ENCODE data around the gene PGM5.

PGM5 gene

GRCh38 chr9:68536876-68537615 is 180.6 kb downstream of the PGM5 start:
- WGBS, 2 experiments (ENCODE audit: insufficient coverage in 2 of 2) = 70 to 86% methylated on average over 8 to 9 of the region's 10 CpGs
- no peaks in the 10 kb centered on the region for H3K9me3 ChIP-seq (ENCODE audit: control insufficient read depth, low read length)
- H3K27ac ChIP-seq (ENCODE audit: low read depth, low read length, severe bottlenecking) = no peak overlapping the region
- H3K4me1 ChIP-seq (ENCODE audit: control insufficient read depth, insufficient read depth, low read length, poor library complexity, severe bottlenecking) = no peaks in the 10 kb centered on the region
- no peaks in the 10 kb centered on the region for H3K36me3 ChIP-seq (ENCODE audit: control insufficient read depth, insufficient read depth, low read length)
- no peak overlapping the region for H3K4me3 ChIP-seq (ENCODE audit: extremely low read depth, insufficient read depth, low read length, poor library complexity, severe bottlenecking)

GRCh38 chr9:68537616-68537880 is 181.1 kb downstream of the PGM5 start:
- H3K27ac ChIP-seq (ENCODE audit: low read depth, low read length, severe bottlenecking) = no peak overlapping the region
- WGBS, 2 experiments (ENCODE audit: insufficient coverage in 2 of 2) = 63% methylated on average over 1 of the region's 1 CpG; no CpG with 5 or more reads in 1 of the 2 experiments

DNA sequence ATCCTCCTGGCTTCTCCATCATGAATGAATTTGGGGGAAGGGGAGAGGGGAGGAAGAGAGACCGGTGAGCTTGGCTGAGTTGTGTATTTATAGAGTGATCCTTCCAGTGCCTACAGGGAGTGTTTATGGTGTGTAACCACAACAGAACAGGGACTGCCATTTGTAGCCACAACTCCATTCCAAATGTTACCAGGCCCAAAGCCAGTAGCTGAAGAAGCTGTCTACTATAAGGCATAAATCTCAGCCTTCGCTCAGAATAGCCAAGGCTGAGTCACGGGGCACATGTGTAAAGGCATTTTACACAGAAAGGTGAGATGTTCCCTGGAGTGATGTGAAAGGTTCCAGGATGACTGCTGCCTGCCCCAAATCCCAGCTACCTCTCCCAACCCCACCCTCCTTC is 181.8 kb downstream of the PGM5 start:
- H3K4me1 ChIP-seq (ENCODE audit: control insufficient read depth, insufficient read depth, low read length, poor library complexity, severe bottlenecking) = no peaks in the 10 kb centered on the region
- 93 to 100% methylated on average over 1 to 2 of the region's 3 CpGs for WGBS, 2 experiments (ENCODE audit: insufficient coverage in 2 of 2)
- H3K36me3 ChIP-seq (ENCODE audit: control insufficient read depth, insufficient read depth, low read length) = no peaks in the 10 kb centered on the region
- H3K27ac ChIP-seq (ENCODE audit: low read depth, low read length, severe bottlenecking) = no peak overlapping the region
- H3K4me3 ChIP-seq (ENCODE audit: extremely low read depth, insufficient read depth, low read length, poor library complexity, severe bottlenecking) = no peak overlapping the region
- H3K9me3 ChIP-seq (ENCODE audit: control insufficient read depth, low read length) = no peaks in the 10 kb centered on the region

More at GRCh38 chr9:68537616-68537880, 181.1 kb downstream of the PGM5 start:
- Histone ChIP-seq H3K4me1 (ENCODE audit: control insufficient read depth, insufficient read depth, low read length, poor library complexity, severe bottlenecking) (no peaks in the 10 kb centered on the region), H3K36me3 (ENCODE audit: control insufficient read depth, insufficient read depth, low read length) (no peaks in the 10 kb centered on the region), H3K9me3 (ENCODE audit: control insufficient read depth, low read length) (no peaks in the 10 kb centered on the region), H3K4me3 (ENCODE audit: extremely low read depth, insufficient read depth, low read length, poor library complexity, severe bottlenecking) (no peak overlapping the region)

DNA sequence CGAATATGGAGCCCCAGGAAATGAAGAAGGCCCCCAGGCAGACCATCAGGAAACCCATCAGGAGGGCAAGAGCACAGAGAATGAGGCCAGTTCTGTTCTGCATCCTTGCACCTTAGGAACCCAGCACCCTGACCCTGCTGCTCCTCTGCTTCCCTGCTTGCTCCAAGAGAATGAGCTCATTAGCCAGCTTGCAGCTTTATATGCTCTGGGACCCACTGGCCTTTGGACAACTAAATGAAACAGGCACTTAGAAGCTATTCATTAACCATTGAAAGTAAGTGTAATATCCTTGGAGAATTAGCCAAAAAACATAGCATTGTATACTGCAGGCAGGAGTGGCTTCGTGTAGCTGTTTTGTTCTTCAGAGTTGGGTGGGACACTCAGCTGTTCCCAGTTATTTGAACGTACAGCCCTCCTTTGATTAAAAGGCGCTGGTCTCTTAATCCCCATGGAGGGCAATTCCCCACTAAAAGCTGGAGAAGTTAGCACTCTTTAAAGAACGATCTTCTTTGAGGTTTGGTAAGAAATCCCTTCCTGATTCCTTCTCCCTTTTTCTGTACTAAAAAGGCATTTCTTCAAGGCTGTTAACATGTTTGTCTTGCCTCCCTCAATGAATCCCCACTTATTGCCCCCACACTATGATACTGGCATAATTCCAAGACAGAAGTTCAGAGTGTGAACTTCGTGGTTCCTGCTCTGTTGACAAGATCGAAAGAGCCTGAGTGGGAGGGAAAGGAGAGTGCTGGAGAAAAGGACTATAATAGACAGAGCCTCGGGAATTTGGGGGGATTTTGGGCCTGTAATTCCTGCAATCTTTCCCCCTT is 184.5 kb downstream of the PGM5 start, which contains the start of gene TMEM252:
Gene TMEM252, minus strand, starts transcription at position 172 of the 824 bp plus-strand sequence. Its CDS starts 69 bp downstream, at position 103.
- WGBS, 2 experiments (ENCODE audit: insufficient coverage in 2 of 2) = 74 to 80% methylated on average over 5 to 7 of the region's 8 CpGs
- Histone ChIP-seq H3K4me1 (ENCODE audit: control insufficient read depth, insufficient read depth, low read length, poor library complexity, severe bottlenecking) (no peaks in the 10 kb centered on the region), H3K4me3 (ENCODE audit: extremely low read depth, insufficient read depth, low read length, poor library complexity, severe bottlenecking) (no peak within 1 kb of the TSS), H3K27ac (ENCODE audit: low read depth, low read length, severe bottlenecking) (no peak within 1 kb of the TSS), H3K36me3 (ENCODE audit: control insufficient read depth, insufficient read depth, low read length) (no peaks in the 10 kb centered on the region), H3K9me3 (ENCODE audit: control insufficient read depth, low read length) (no peaks in the 10 kb centered on the region)

- H3K4me3 ChIP-seq (ENCODE audit: extremely low read depth, insufficient read depth, low read length, poor library complexity, severe bottlenecking) = no peak overlapping the region
- no peaks in the 10 kb centered on the region for H3K36me3 ChIP-seq (ENCODE audit: control insufficient read depth, insufficient read depth, low read length)
- 70 to 96% methylated on average over 1 to 2 of the region's 2 CpGs for WGBS, 2 experiments (ENCODE audit: insufficient coverage in 2 of 2)
- H3K9me3 ChIP-seq (ENCODE audit: control insufficient read depth, low read length) = no peaks in the 10 kb centered on the region
- H3K27ac ChIP-seq (ENCODE audit: low read depth, low read length, severe bottlenecking) = no peak overlapping the region
- H3K4me1 ChIP-seq (ENCODE audit: control insufficient read depth, insufficient read depth, low read length, poor library complexity, severe bottlenecking) = no peaks in the 10 kb centered on the region
Observed at GRCh38 chr9:68541568-68541967, 185.2 kb downstream of the PGM5 start.

DNA sequence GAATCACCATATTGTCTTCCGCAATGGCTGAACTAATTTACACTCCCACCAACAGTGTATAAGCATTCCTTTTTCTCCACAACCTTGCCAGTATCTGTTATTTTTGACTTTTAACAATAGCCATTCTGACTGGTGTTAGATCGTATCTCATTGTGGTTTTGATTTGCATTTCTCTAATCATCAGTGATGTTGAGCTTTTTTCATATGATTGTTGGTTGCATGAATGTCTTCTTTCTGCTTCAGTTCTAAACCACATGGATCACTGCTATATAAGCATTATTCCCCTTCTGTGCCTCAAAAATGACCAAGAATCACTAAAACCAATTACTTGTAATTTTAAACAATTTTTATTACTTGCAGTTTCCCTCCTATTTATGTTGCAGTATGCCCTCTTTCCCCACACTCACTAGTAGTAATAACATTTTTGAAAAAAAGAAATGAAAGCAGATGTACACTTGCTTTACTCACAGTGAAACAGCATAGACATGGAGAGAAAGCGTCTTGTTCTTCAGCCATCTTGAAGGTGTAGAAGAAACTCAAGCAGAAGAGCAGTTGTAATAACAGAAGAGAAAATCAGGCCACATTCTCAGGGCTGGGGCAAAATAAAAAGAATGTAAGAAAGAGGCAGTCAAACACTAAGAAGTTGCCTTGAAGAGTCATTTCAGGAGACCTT is 188.8 kb downstream of the PGM5 start:
- WGBS, 2 experiments (ENCODE audit: insufficient coverage in 2 of 2) = 93 to 100% methylated on average over 2 of the region's 3 CpGs
- Histone ChIP-seq H3K27ac (ENCODE audit: low read depth, low read length, severe bottlenecking) (no peak overlapping the region), H3K4me1 (ENCODE audit: control insufficient read depth, insufficient read depth, low read length, poor library complexity, severe bottlenecking) (no peaks in the 10 kb centered on the region), H3K36me3 (ENCODE audit: control insufficient read depth, insufficient read depth, low read length) (no peaks in the 10 kb centered on the region), H3K4me3 (ENCODE audit: extremely low read depth, insufficient read depth, low read length, poor library complexity, severe bottlenecking) (no peak overlapping the region), H3K9me3 (ENCODE audit: control insufficient read depth, low read length) (no peaks in the 10 kb centered on the region)

GRCh38 chr9:68546596-68547390 is 190.4 kb downstream of the PGM5 start:
- 79 to 94% methylated on average over 2 to 4 of the region's 6 CpGs for WGBS, 2 experiments (ENCODE audit: insufficient coverage in 2 of 2)
- H3K27ac ChIP-seq (ENCODE audit: low read depth, low read length, severe bottlenecking) = no peak overlapping the region
- H3K9me3 ChIP-seq (ENCODE audit: control insufficient read depth, low read length) = no peaks in the 10 kb centered on the region
- H3K4me3 ChIP-seq (ENCODE audit: extremely low read depth, insufficient read depth, low read length, poor library complexity, severe bottlenecking) = no peak overlapping the region
- no peaks in the 10 kb centered on the region for H3K36me3 ChIP-seq (ENCODE audit: control insufficient read depth, insufficient read depth, low read length)
- H3K4me1 ChIP-seq (ENCODE audit: control insufficient read depth, insufficient read depth, low read length, poor library complexity, severe bottlenecking) = no peaks in the 10 kb centered on the region

GRCh38 chr9:68547417-68547816 is 191.0 kb downstream of the PGM5 start:
- Histone ChIP-seq H3K4me1 (ENCODE audit: control insufficient read depth, insufficient read depth, low read length, poor library complexity, severe bottlenecking) (peaks cover 6% of the 10 kb centered on the region), H3K4me3 (ENCODE audit: extremely low read depth, insufficient read depth, low read length, poor library complexity, severe bottlenecking) (no peak overlapping the region), H3K27ac (ENCODE audit: low read depth, low read length, severe bottlenecking) (no peak overlapping the region), H3K36me3 (ENCODE audit: control insufficient read depth, insufficient read depth, low read length) (no peaks in the 10 kb centered on the region), H3K9me3 (ENCODE audit: control insufficient read depth, low read length) (no peaks in the 10 kb centered on the region)

GRCh38 chr9:68548241-68548640 is 191.8 kb downstream of the PGM5 start:
- WGBS, 2 experiments (ENCODE audit: insufficient coverage in 2 of 2) = 0% methylated on average over 1 of the region's 3 CpGs; no CpG with 5 or more reads in 1 of the 2 experiments
- Histone ChIP-seq H3K4me1 (ENCODE audit: control insufficient read depth, insufficient read depth, low read length, poor library complexity, severe bottlenecking) (peaks cover 13% of the 10 kb centered on the region), H3K9me3 (ENCODE audit: control insufficient read depth, low read length) (no peaks in the 10 kb centered on the region), H3K4me3 (ENCODE audit: extremely low read depth, insufficient read depth, low read length, poor library complexity, severe bottlenecking) (no peak overlapping the region), H3K27ac (ENCODE audit: low read depth, low read length, severe bottlenecking) (no peak overlapping the region), H3K36me3 (ENCODE audit: control insufficient read depth, insufficient read depth, low read length) (no peaks in the 10 kb centered on the region)

- no peaks in the 10 kb centered on the region for H3K9me3 ChIP-seq (ENCODE audit: control insufficient read depth, low read length)
- no peak overlapping the region for H3K4me3 ChIP-seq (ENCODE audit: extremely low read depth, insufficient read depth, low read length, poor library complexity, severe bottlenecking)
- peaks cover 13% of the 10 kb centered on the region for H3K4me1 ChIP-seq (ENCODE audit: control insufficient read depth, insufficient read depth, low read length, poor library complexity, severe bottlenecking)
- no peak overlapping the region for H3K27ac ChIP-seq (ENCODE audit: low read depth, low read length, severe bottlenecking)
- 60% methylated on average over 1 of the region's 4 CpGs; no CpG with 5 or more reads in 1 of the 2 experiments for WGBS, 2 experiments (ENCODE audit: insufficient coverage in 2 of 2)
- no peaks in the 10 kb centered on the region for H3K36me3 ChIP-seq (ENCODE audit: control insufficient read depth, insufficient read depth, low read length)
Observed at GRCh38 chr9:68551191-68551590, 194.8 kb downstream of the PGM5 start.

All from mesodermal cell (in vitro differentiated cells).